RCC 7860 (cell line): ENCODE measurements around the gene ADGRF4.
"Not testable (repeated sequence)": the region's sequence is repeated elsewhere in the genome, so short reads cannot be mapped to it uniquely, and the experiment has no call there.

Source experiments
- DNase-seq: peaks from one replicate; pipeline ENCODE4 v3.0.0-alpha.2; 2015; ENCODE audit warnings: low spot score
- FAIRE-seq: peaks from 2 replicates; lab custom pipeline; 2012; peaks lifted over from hg19 to GRCh38; lab: Jason Lieb, UNC

Gene ADGRF4

GRCh38 chr6:47733879-47734558 lies 35.6 kb downstream of the ADGRF4 start:
- FAIRE-seq = peak; percentile 30
- no peak for DNase-seq

GRCh38 chr6:47734831-47735481 lies 36.6 kb downstream of the ADGRF4 start:
- no peak for FAIRE-seq
- DNase-seq = no peak

GRCh38 chr6:47736083-47736700 lies 37.8 kb downstream of the ADGRF4 start:
- no peak for FAIRE-seq
- DNase-seq = no peak

- peak; percentile 38 for DNase-seq
- peak; percentile 44 for FAIRE-seq
Observed at GRCh38 chr6:47737406-47737805, 39.0 kb downstream of the ADGRF4 start.

- DNase-seq (no peak), FAIRE-seq (no peak)
Observed at GRCh38 chr6:47740714-47741113, 42.3 kb downstream of the ADGRF4 start.

GRCh38 chr6:47741807-47742206 lies 43.4 kb downstream of the ADGRF4 start:
- DNase-seq (peak; percentile 83), FAIRE-seq (peak; percentile 96)

- peak; percentile 23 for FAIRE-seq
- DNase-seq = no peak
Observed at GRCh38 chr6:47743744-47744143, 45.4 kb downstream of the ADGRF4 start.

GRCh38 chr6:47745269-47745668 lies 46.9 kb downstream of the ADGRF4 start:
- FAIRE-seq, DNase-seq: not testable (repeated sequence)

GRCh38 chr6:47749757-47750156 lies 51.4 kb downstream of the ADGRF4 start:
- no peak for DNase-seq
- FAIRE-seq = no peak

- DNase-seq (no peak), FAIRE-seq (no peak)
Observed at GRCh38 chr6:47752801-47753200, 54.4 kb downstream of the ADGRF4 start.

GRCh38 chr6:47759364-47759763 lies 61.0 kb downstream of the ADGRF4 start:
- FAIRE-seq (peak; percentile 50), DNase-seq (peak; percentile 6)

GRCh38 chr6:47762502-47762901 lies 64.1 kb downstream of the ADGRF4 start:
- FAIRE-seq = no peak
- no peak for DNase-seq

GRCh38 chr6:47766445-47766844 lies 68.1 kb downstream of the ADGRF4 start:
- DNase-seq (no peak), FAIRE-seq (no peak)

GRCh38 chr6:47767102-47767501 lies 68.7 kb downstream of the ADGRF4 start:
- DNase-seq = no peak
- FAIRE-seq = no peak

GRCh38 chr6:47769982-47770381 lies 71.6 kb downstream of the ADGRF4 start:
- DNase-seq (no peak), FAIRE-seq (no peak)
